CD8-positive, alpha-beta memory T cell (primary cell): ENCODE measurements around the gene MAN2B2. TPM values are rescaled to one million over a fixed set of nuclear protein-coding genes. Genes with fewer than 3 reads are reported as not detected.

ENCODE experiments used
- CTCF ChIA-PET: fragments of 350-600 bp; sonication (Branson Sonifier 250); formaldehyde crosslinking; loops from one replicate; lab custom pipeline; 2021; ENCODE audit warnings: antibody characterized with exemption; lab: Charles Lee
- POLR2A ChIA-PET: fragments of 350-600 bp; sonication (Branson Sonifier 250); formaldehyde crosslinking; loops from one replicate; lab custom pipeline; 2021; ENCODE audit warnings: antibody characterized with exemption; lab: Charles Lee
- DNase-seq, 5 donors: peaks; one replicate each; pipeline versions ENCODE4 v3.0.0 to v3.0.0-alpha.2; 2020 to 2022; ENCODE audit warnings: mixed read lengths in 1 of 5
- H3K27ac ChIP-seq: one replicate; pipeline ENCODE4 v1.7.0; 2013; ENCODE audit warnings: low read depth, mild to moderate bottlenecking, low read length, moderate library complexity
- H3K27me3 ChIP-seq: 2 replicates; pipeline ENCODE4 v1.7.0; 2013; ENCODE audit warnings: low read length, mild to moderate bottlenecking; ENCODE audit not compliant: insufficient read depth, poor library complexity, severe bottlenecking
- H3K36me3 ChIP-seq: 2 replicates; pipeline ENCODE4 v1.7.0; 2013; ENCODE audit warnings: mild to moderate bottlenecking, low read length, moderate library complexity; ENCODE audit not compliant: insufficient read depth
- H3K4me1 ChIP-seq: 2 replicates; pipeline ENCODE4 v1.7.0; 2013; ENCODE audit warnings: mild to moderate bottlenecking, low read length, moderate library complexity; ENCODE audit not compliant: insufficient read depth
- H3K4me3 ChIP-seq: 2 replicates; pipeline ENCODE4 v1.7.0; 2013; ENCODE audit warnings: mild to moderate bottlenecking, low read length
- H3K9me3 ChIP-seq: 2 replicates; pipeline ENCODE4 v1.7.0; 2013; ENCODE audit warnings: mild to moderate bottlenecking, low read length
- H3K27ac Mint-ChIP-seq, 8 donors: one replicate each; pipeline ENCODE4 v1.8.0; 2020 to 2021; ENCODE audit warnings: mixed read lengths in 8 of 8, mild to moderate bottlenecking in 6 of 8, inconsistent platforms in 3 of 8, moderate library complexity in 3 of 8
- H3K27me3 Mint-ChIP-seq, 2 donors: one replicate each; pipeline ENCODE4 v1.8.0; 2020 to 2021; ENCODE audit warnings: mixed read lengths in 2 of 2, mild to moderate bottlenecking in 1 of 2, moderate library complexity in 1 of 2
- H3K36me3 Mint-ChIP-seq, 3 donors: one replicate each; pipeline ENCODE4 v1.8.0; 2020 to 2021; ENCODE audit warnings: mixed read lengths in 3 of 3, inconsistent platforms in 1 of 3, mild to moderate bottlenecking in 1 of 3
- H3K4me1 Mint-ChIP-seq, 3 donors: one replicate each; pipeline ENCODE4 v1.8.0; 2020 to 2021; ENCODE audit warnings: mixed read lengths in 3 of 3, inconsistent platforms in 1 of 3, mild to moderate bottlenecking in 1 of 3
- H3K4me3 Mint-ChIP-seq, 7 donors: one replicate each; pipeline ENCODE4 v1.8.0; 2020 to 2021; ENCODE audit warnings: mixed read lengths in 7 of 7, mild to moderate bottlenecking in 6 of 7, moderate library complexity in 4 of 7, inconsistent platforms in 2 of 7
- H3K9me3 Mint-ChIP-seq, 5 donors: one replicate each; pipeline ENCODE4 v1.8.0; 2020 to 2022; ENCODE audit warnings: mixed read lengths in 5 of 5, mild to moderate bottlenecking in 3 of 5, moderate library complexity in 2 of 5, inconsistent platforms in 1 of 5
- polyA plus RNA-seq: library from polyadenylated mRNA; unstranded; fragments of 300-500 nt; fragmentation: Illumina TruSeq; gene quantifications from one replicate; pipeline ENCODE4 v1.2.3, GENCODE V29; 2021
- total RNA-seq, 2 experiments: library from RNA; stranded (reverse); gene quantifications; one replicate each; pipeline ENCODE4 v1.2.3, GENCODE V29; 2021

MAN2B2 gene
- total and polyA plus RNA-seq, 3 experiments from 2014 or later: 17.5 to 33.5 (median 18.3) TPM

DNA sequence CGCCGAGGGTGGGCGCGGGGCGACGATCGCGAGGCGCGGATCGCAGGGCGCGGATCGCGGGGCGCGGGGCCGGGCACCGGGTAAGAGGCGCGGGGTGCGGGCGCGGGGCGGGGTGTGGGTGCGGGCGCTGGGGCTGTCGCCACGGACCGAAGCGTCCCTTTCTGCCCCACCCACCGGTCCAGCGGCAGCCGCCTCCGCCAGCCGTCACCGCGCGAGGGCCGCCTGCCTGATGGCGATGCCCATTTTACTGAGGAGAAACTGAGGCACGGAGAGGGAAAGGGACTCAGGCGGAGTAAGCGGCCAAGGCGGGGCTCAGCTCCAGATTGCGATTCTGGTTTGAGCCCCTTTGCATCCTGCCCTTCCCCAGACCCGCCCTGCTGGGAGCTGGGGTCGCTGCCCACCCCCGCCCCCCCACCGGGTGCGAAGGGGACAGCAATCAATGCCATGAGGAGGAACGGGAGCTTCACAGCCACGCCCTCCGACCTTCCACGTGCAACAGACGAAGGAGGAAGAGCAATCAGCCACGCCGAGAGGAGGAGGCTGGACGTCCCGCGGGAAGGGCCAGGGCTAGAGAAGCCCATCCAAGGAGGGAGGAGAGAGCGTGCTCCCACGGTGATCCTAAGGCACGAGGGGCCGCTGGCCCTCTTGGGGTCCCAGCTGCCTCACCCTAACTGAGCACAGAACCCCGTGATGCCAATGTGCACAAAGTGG, 10.9 kb upstream of the MAN2B2 start:
- Mint-ChIP-seq H3K4me3 (peak overlapping the region in 1 of 7 donors; percentile 14), H3K27ac (no peak overlapping the region), H3K36me3 (peaks cover 0 to 6% (median 0%) of the 10 kb centered on the region in 3 donors), H3K9me3 (no peaks in the 10 kb centered on the region), H3K27me3 (peaks cover 36 to 56% of the 10 kb centered on the region in 2 donors), H3K4me1 (peaks cover 10 to 22% (median 10%) of the 10 kb centered on the region in 3 donors)
- Histone ChIP-seq H3K27me3 (peaks cover 21% of the 10 kb centered on the region), H3K4me3 (no peak overlapping the region), H3K4me1 (no peaks in the 10 kb centered on the region), H3K36me3 (no peaks in the 10 kb centered on the region), H3K9me3 (no peaks in the 10 kb centered on the region), H3K27ac (no peak overlapping the region)
- DNase-seq: no peak
- ChIA-PET CTCF (no interaction called here), POLR2A (no interaction called here)

DNA sequence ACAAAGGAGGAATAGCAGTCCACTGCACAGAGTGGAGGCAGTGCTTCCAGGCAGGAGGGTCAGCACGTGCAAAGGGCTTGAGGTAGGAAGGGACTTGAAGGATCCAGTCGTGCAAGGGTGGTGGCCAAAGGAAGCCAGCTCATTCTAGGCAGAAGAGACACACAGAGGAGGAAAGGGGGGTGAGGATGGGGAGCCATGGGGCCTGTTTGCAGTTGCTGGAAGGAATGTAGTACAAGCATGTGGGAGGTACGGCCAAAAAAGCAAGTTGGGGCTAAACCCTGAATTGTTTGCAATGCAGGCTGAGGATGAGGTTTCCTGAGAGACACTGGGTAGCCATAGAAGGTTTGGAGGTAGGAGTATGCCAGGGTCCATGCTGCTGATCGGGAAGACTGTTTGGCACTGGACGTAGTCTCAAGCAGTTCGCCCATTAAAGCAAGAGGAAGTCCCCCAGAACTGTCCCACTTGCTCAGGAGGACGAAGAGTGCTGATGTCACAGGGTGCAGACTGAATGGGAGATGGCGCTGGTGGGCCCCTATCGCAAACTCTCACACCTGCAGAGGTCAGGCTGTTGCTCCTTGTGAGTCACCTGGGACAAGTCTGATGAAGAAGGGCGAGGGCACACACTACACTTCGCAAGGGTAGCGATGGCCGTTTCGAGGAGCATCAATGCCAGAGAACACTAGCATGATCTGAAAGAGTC, 9.1 kb upstream of the MAN2B2 start:
- Histone ChIP-seq H3K27me3 (peaks cover 21% of the 10 kb centered on the region), H3K4me1 (no peaks in the 10 kb centered on the region), H3K9me3 (no peaks in the 10 kb centered on the region), H3K4me3 (no peak overlapping the region), H3K27ac (no peak overlapping the region), H3K36me3 (no peaks in the 10 kb centered on the region)
- H3K27me3 Mint-ChIP-seq: peaks cover 31 to 46% of the 10 kb centered on the region in 2 donors
- ChIA-PET CTCF (no interaction called here), POLR2A (no interaction called here)
- H3K36me3 Mint-ChIP-seq: peaks cover 0 to 6% (median 0%) of the 10 kb centered on the region in 3 donors
- no peak for DNase-seq
- peak overlapping the region in 1 of 7 donors; percentile 33 for H3K4me3 Mint-ChIP-seq
- H3K27ac Mint-ChIP-seq: no peak overlapping the region
- peaks cover 10 to 21% (median 10%) of the 10 kb centered on the region in 3 donors for H3K4me1 Mint-ChIP-seq
- no peaks in the 10 kb centered on the region for H3K9me3 Mint-ChIP-seq

DNA sequence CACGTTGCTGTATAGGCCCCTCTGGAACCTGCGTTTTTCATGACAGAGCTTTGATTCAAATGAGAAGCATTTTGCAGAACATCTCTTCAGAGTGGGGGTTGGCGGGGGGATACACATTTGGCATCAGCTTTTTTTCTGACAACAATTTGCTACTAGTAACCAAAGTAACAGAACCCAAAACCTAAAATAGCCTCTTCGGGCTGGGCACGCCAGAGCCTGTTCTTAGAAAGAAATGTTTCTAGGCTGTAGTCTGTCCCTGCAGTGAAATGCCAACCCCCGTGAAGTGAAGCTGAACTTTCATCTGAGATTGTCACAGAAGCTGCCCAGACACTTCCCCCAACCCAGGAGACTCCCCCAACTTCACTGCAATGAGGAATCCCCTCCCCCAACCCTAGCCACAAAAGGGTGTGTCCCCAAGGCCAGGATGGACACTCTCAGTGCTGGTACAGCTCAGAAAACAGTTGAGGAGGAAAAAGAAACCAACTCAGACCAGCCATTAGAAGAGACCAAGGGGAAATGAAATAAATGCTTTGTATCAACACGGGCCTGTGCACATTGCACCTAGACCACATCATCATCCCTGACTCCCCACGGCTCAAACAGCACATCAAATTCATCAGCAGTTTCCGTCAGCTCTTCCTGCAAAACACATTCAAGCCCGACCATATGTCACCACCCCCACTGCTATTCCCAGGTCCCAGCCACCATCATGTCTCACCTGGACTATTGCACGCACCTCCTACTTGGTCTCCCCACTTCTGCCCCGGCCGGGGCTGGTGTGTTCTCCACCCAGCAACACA, 8.4 kb upstream of the MAN2B2 start:
- peak overlapping the region in 1 of 7 donors; percentile 18 for H3K4me3 Mint-ChIP-seq
- H3K27me3 Mint-ChIP-seq: peaks cover 27 to 39% of the 10 kb centered on the region in 2 donors
- Histone ChIP-seq H3K9me3 (no peaks in the 10 kb centered on the region), H3K4me1 (no peaks in the 10 kb centered on the region), H3K4me3 (no peak overlapping the region), H3K27ac (no peak overlapping the region), H3K36me3 (no peaks in the 10 kb centered on the region), H3K27me3 (peaks cover 21% of the 10 kb centered on the region)
- POLR2A ChIA-PET: no interaction called here
- H3K9me3 Mint-ChIP-seq: no peaks in the 10 kb centered on the region
- CTCF ChIA-PET: no interaction called here
- peak overlapping the region in 1 of 8 donors; percentile 33 for H3K27ac Mint-ChIP-seq
- DNase-seq: no peak
- peaks cover 3 to 13% (median 5%) of the 10 kb centered on the region in 3 donors for H3K4me1 Mint-ChIP-seq
- H3K36me3 Mint-ChIP-seq: peaks cover 0 to 6% (median 0%) of the 10 kb centered on the region in 3 donors

DNA sequence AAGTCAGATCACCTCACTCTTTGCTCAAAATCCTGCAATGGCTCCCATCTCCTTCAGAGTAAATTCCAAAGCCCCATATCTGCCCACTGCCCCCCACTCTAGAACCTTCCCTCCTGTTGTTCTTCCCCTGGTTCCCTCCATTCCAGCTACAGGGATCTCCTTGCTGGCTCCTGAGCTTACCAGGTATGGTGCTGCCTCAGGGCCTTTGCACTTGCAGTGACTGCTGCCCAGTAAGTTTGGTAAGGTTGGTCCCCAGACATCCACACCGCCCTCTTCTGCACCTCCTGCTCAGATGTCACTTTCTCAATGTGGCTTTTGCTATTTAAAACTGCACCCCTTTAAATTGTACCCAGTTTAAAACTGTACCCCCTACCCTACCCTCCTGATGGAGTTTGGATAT, 7.8 kb upstream of the MAN2B2 start:
- CTCF ChIA-PET: interaction anchor here (1.2 kb wide), 1 partner anchor 21 kb away, joined by 3 read pairs; no protein-coding TSS in a partner anchor

DNA sequence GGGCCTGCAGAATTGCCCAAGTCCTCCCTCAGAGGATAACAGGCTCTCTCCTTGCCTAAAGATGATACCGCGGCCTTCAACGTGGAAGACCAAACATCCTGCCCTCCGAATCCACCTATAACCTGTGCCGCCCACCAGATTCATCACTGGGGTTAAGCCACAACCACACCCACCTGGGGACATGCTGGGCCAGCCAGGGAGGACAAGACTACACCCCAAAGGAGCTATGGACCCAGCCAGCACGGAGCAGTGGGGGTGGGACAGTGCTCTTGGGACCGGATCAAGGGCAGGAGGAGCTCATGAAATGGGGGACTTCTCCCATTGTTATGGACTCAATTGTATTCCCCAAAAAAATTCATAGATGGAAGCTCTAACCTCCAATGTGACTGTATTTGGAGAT, 6.8 kb upstream of the MAN2B2 start:
- ChIA-PET POLR2A (no interaction called here), CTCF (interaction anchor here (1.2 kb wide), 1 partner anchor 22 kb away, joined by 3 read pairs; no protein-coding TSS in a partner anchor)
- no peaks in the 10 kb centered on the region for H3K9me3 ChIP-seq
- H3K4me3 ChIP-seq: no peak overlapping the region
- H3K4me1 Mint-ChIP-seq: no peaks in the 10 kb centered on the region
- H3K27me3 ChIP-seq: peaks cover 12% of the 10 kb centered on the region
- no peak for DNase-seq
- H3K27ac ChIP-seq: no peak overlapping the region
- no peak overlapping the region for H3K4me3 Mint-ChIP-seq
- H3K9me3 Mint-ChIP-seq: no peaks in the 10 kb centered on the region
- H3K27me3 Mint-ChIP-seq: peaks cover 15 to 26% of the 10 kb centered on the region in 2 donors
- no peaks in the 10 kb centered on the region for H3K36me3 ChIP-seq
- peaks cover 0 to 6% (median 0%) of the 10 kb centered on the region in 3 donors for H3K36me3 Mint-ChIP-seq
- no peaks in the 10 kb centered on the region for H3K4me1 ChIP-seq
- H3K27ac Mint-ChIP-seq: peak overlapping the region in 2 of 8 donors; percentile 58 to 83

More for the DNA sequence above, 7.8 kb upstream of the MAN2B2 start:
- Mint-ChIP-seq H3K27ac (no peak overlapping the region), H3K4me1 (peaks cover 0 to 7% (median 3%) of the 10 kb centered on the region in 3 donors), H3K27me3 (peaks cover 21 to 33% of the 10 kb centered on the region in 2 donors), H3K4me3 (no peak overlapping the region), H3K36me3 (peaks cover 0 to 6% (median 0%) of the 10 kb centered on the region in 3 donors), H3K9me3 (no peaks in the 10 kb centered on the region)
- POLR2A ChIA-PET: no interaction called here
- Histone ChIP-seq H3K36me3 (no peaks in the 10 kb centered on the region), H3K9me3 (no peaks in the 10 kb centered on the region), H3K4me3 (no peak overlapping the region), H3K27ac (no peak overlapping the region), H3K4me1 (no peaks in the 10 kb centered on the region), H3K27me3 (peaks cover 18% of the 10 kb centered on the region)
- DNase-seq: no peak

DNA sequence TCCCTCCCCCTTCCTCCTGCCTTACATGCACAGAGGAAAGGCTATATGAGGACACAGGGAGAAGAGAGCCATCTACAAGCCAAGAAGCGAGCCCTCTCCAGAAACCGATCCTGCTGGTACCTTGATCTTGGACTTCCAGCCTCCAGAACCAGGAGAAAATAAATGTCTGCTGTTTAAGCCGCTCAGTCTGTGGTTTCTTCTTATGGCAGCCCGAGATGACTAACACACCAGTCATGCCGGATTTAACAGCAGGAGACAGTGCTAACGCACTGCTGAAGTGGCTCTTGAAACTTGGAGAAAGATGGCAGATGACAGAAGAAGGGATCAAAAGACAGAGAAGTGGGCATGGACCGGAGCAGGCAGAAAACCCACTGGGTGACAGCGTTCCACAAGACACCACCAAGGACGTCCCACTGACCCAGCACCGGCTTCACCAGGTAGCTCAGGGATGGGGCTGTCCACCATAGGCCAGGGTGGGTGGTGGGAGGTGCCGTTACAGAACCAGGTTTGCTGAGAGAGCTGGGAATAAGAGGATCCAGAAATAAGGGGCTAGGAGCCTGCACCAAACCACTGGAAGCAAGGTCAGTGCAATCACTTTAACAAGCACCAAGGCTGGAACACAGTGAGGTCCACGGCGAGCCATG, 6.2 kb upstream of the MAN2B2 start:
- Mint-ChIP-seq H3K4me3 (no peak overlapping the region), H3K27ac (no peak overlapping the region), H3K4me1 (peaks cover 0 to 2% (median 0%) of the 10 kb centered on the region in 3 donors), H3K9me3 (no peaks in the 10 kb centered on the region), H3K27me3 (peaks cover 15 to 26% of the 10 kb centered on the region in 2 donors), H3K36me3 (peaks cover 0 to 6% (median 0%) of the 10 kb centered on the region in 3 donors)
- POLR2A ChIA-PET: no interaction called here
- Histone ChIP-seq H3K27ac (no peak overlapping the region), H3K36me3 (no peaks in the 10 kb centered on the region), H3K4me1 (no peaks in the 10 kb centered on the region), H3K4me3 (no peak overlapping the region), H3K27me3 (peaks cover 12% of the 10 kb centered on the region), H3K9me3 (no peaks in the 10 kb centered on the region)
- CTCF ChIA-PET: interaction anchor here (0.7 to 1.2 kb wide), 2 partner anchors 22 to 228 kb away, joined by 3 read pairs; no protein-coding TSS in a partner anchor
- no peak for DNase-seq

DNA sequence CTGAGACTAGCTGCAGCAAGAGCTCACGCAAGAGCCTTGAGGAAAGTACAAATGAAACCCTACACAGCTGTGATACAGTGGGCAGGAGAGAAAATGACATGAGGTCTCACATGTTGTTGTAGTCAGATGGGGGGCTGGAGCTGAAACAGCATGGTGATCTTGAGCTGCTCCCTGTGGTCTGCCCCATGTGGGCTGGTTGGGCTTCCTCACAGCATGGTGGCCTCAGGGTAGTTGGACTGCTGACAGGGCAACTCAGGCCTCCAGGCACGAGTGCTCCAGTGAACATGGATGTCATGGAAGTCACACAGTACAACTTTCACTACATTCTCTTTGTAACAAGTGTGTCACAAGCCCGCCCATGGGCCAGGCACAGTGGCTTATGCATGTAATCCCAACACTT, 3.4 kb upstream of the MAN2B2 start:
- H3K4me1 Mint-ChIP-seq: peaks cover 0 to 18% (median 4%) of the 10 kb centered on the region in 3 donors
- ChIA-PET CTCF (no interaction called here), POLR2A (no interaction called here)
- H3K4me3 Mint-ChIP-seq: peak overlapping the region in 1 of 7 donors; percentile 50
- peaks cover 13% of the 10 kb centered on the region for H3K4me1 ChIP-seq
- no peak overlapping the region for H3K4me3 ChIP-seq
- no peaks in the 10 kb centered on the region for H3K27me3 ChIP-seq
- DNase-seq: no peak
- no peaks in the 10 kb centered on the region for H3K9me3 ChIP-seq
- no peaks in the 10 kb centered on the region for H3K9me3 Mint-ChIP-seq
- no peak overlapping the region for H3K27ac ChIP-seq
- H3K27ac Mint-ChIP-seq: no peak overlapping the region
- no peaks in the 10 kb centered on the region for H3K36me3 ChIP-seq
- H3K27me3 Mint-ChIP-seq: peaks cover 2 to 6% of the 10 kb centered on the region in 2 donors
- peaks cover 0 to 7% (median 0%) of the 10 kb centered on the region in 3 donors for H3K36me3 Mint-ChIP-seq
